Muscle layer of duodenum (tissue), 2 donors: ENCODE measurements around the gene OR5I1.
"Not testable (repeated sequence)": the region's sequence is repeated elsewhere in the genome, so short reads cannot be mapped to it uniquely, and the experiment has no call there.

Experiments used
- H3K27ac ChIP-seq: one replicate; pipeline ENCODE4 v1.7.0; 2013; ENCODE audit warnings: mild to moderate bottlenecking, low read length
- H3K27me3 ChIP-seq: one replicate; pipeline ENCODE4 v1.7.0; 2013; ENCODE audit warnings: low read depth, mild to moderate bottlenecking, control low read depth, low read length
- H3K36me3 ChIP-seq, 2 donors: one replicate each; pipeline ENCODE4 v1.7.0; 2013; ENCODE audit warnings: low read length in 2 of 2, control low read depth in 1 of 2, mild to moderate bottlenecking in 1 of 2; ENCODE audit not compliant: insufficient read depth in 2 of 2, control insufficient read depth in 1 of 2
- H3K4me1 ChIP-seq, 2 donors: one replicate each; pipeline ENCODE4 v1.7.0; 2013; ENCODE audit warnings: low read length in 2 of 2, mild to moderate bottlenecking in 2 of 2, control low read depth in 1 of 2, moderate library complexity in 1 of 2; ENCODE audit not compliant: insufficient read depth in 2 of 2, control insufficient read depth in 1 of 2
- H3K4me3 ChIP-seq, 2 donors: one replicate each; pipeline ENCODE4 v1.7.0; 2013; ENCODE audit warnings: low read length in 2 of 2, low read depth in 1 of 2, mild to moderate bottlenecking in 1 of 2
- H3K9me3 ChIP-seq, 2 donors: one replicate each; pipeline ENCODE4 v1.7.0; 2013; ENCODE audit warnings: low read length in 2 of 2, control low read depth in 1 of 2, mild to moderate bottlenecking in 1 of 2; ENCODE audit not compliant: control insufficient read depth in 1 of 2
- donor health status: healthy.

OR5I1 gene

DNA sequence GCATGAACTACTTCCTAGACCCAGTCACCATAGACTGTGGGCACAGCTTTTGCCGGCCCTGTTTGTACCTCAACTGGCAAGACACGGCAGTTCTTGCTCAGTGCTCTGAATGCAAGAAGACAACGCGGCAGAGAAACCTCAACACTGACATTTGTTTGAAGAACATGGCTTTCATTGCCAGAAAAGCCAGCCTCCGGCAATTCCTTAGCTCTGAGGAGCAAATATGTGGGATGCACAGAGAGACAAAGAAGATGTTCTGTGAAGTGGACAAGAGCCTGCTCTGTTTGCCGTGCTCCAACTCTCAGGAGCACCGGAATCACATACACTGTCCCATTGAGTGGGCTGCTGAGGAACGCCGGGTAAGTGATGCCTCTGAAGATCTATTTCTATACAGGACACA is 50.7 kb downstream of the OR5I1 start:
- not testable (repeated sequence) for H3K4me1 ChIP-seq, H3K9me3 ChIP-seq, H3K27ac ChIP-seq, H3K27me3 ChIP-seq, H3K36me3 ChIP-seq, H3K4me3 ChIP-seq
